ENCODE results near the gene CHAD.

CHAD gene, protein sequence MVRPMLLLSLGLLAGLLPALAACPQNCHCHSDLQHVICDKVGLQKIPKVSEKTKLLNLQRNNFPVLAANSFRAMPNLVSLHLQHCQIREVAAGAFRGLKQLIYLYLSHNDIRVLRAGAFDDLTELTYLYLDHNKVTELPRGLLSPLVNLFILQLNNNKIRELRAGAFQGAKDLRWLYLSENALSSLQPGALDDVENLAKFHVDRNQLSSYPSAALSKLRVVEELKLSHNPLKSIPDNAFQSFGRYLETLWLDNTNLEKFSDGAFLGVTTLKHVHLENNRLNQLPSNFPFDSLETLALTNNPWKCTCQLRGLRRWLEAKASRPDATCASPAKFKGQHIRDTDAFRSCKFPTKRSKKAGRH

DNA sequence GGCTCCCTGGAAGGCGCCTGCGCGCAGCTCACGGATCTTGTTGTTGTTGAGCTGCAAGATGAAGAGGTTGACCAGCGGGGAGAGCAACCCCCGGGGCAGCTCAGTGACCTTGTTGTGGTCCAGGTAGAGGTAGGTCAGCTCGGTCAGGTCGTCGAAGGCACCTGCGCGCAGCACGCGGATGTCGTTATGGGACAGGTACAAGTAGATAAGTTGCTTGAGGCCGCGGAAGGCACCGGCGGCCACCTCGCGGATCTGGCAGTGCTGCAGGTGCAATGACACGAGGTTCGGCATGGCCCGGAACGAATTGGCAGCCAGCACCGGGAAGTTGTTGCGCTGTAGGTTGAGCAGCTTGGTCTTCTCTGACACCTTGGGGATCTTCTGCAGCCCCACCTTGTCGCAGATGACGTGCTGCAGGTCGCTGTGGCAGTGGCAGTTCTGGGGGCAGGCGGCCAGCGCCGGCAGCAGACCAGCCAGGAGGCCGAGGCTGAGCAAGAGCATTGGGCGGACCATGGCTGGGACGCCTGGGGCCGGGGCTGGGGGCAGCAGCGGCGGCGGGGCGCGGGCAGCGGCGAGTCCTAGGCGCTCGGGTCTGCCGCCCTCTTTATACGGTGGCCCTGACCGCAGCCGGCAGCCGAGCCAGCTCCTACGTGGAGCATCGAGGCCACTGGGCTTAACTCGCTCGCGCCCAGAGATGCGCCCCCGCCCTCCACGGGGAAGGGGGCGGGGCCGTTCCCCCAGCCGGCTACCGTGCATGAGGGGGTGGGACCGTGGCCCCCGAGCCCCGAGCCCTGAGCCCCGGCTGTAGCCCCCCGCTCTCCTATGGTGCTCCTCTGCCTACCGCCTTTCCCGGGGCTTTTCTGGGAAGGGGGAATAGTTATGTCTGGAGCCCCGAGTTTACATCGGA, at the start of gene CHAD:
Gene CHAD, minus strand, starts transcription at position 577 of the 904 bp plus-strand sequence. Its CDS starts 67 bp downstream, at position 510.
- peak within 1 kb of the TSS; percentile 72 for H3K4me3 Mint-ChIP-seq

DNA sequence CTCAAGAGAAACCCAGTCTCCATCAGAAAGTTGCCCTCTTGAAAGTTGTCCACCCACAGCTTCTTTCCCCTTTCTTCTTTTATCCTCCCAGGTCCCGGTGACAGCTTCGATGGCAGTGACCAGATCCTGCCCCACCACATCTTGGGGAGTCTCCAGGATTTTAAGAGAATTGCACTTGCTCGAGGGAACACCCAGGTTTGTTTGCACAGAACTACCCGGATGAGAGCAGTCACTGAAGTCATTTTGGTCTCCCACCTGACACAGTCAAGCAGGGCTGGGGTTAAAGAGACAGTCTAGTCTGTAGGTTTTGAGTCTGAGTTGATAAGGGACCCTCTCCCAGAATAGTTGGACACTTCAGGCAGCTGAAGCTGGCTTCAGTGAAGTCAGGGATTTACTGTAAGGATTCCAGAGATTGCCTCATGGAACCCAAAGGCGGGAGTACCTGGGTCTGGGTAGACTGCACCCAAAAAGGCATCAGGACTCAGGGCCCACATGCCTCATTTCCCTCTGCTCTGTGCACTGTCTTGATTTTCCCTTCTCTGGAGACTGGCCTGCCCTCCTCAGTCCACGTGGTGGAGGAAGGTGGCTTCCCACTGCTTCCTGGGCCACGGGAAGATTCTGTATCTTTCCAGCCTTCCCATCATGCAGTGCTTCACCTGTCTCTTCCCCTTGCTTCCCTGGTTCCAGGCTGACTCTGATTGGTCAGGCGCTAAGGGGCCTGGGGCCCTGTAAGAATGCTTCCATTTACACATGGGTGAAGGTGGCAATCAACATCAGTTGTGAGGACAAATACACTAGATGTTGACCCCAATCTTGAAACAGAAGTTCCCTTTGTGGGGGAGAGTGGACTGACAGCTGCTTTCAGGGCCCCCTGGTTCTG, 49.1 kb upstream of the CHAD start:
- H3K36me3 Mint-ChIP-seq (ENCODE audit: low read depth): no peaks in the 10 kb centered on the region
- H3K9me3 Mint-ChIP-seq: no peaks in the 10 kb centered on the region
- no peak for DNase-seq
- peaks cover 62% of the 10 kb centered on the region for H3K4me1 Mint-ChIP-seq
- no peak overlapping the region for H3K4me3 Mint-ChIP-seq
- TF ChIP-seq, protein P1, sequence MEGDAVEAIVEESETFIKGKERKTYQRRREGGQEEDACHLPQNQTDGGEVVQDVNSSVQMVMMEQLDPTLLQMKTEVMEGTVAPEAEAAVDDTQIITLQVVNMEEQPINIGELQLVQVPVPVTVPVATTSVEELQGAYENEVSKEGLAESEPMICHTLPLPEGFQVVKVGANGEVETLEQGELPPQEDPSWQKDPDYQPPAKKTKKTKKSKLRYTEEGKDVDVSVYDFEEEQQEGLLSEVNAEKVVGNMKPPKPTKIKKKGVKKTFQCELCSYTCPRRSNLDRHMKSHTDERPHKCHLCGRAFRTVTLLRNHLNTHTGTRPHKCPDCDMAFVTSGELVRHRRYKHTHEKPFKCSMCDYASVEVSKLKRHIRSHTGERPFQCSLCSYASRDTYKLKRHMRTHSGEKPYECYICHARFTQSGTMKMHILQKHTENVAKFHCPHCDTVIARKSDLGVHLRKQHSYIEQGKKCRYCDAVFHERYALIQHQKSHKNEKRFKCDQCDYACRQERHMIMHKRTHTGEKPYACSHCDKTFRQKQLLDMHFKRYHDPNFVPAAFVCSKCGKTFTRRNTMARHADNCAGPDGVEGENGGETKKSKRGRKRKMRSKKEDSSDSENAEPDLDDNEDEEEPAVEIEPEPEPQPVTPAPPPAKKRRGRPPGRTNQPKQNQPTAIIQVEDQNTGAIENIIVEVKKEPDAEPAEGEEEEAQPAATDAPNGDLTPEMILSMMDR (IDR thresholded peaks at IDR 0.05): no peak
- peak overlapping the region; percentile 90 for H3K27ac Mint-ChIP-seq
- peaks cover 3% of the 10 kb centered on the region for H3K27me3 Mint-ChIP-seq (ENCODE audit: low read depth, poor library complexity)

More for the DNA sequence above, at the start of gene CHAD:
- Mint-ChIP-seq H3K9me3 (no peaks in the 10 kb centered on the region), H3K27me3 (ENCODE audit: low read depth, poor library complexity) (peaks cover 88% of the 10 kb centered on the region), H3K36me3 (ENCODE audit: low read depth) (peaks cover 31% of the 10 kb centered on the region), H3K4me1 (peaks cover 23% of the 10 kb centered on the region), H3K27ac (no peak within 1 kb of the TSS)
- peak; percentile 39 for DNase-seq
- TF ChIP-seq, protein P1 (IDR thresholded peaks at IDR 0.05): no peak

DNA sequence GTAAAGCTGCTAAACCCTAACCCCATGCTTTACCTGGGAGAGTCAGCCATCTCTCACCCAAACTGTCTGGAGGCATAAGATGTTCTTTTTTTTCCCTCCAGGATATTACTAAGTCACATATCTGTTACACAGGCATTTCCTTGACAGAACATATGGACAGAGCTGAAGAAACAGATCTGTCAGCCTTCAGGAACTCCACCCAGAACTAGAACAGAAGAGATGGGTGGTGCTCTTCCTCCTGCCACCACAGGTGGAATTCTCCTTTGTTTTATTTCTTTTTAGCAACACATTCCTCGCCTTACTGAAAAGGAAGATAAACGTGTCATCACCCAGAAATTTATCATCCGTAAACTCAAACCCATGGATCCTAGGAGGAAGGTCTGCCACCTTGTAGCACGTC, 48.3 kb upstream of the CHAD start:
- no peak for DNase-seq
- peaks cover 3% of the 10 kb centered on the region for H3K27me3 Mint-ChIP-seq (ENCODE audit: low read depth, poor library complexity)
- TF ChIP-seq, protein P1 (IDR thresholded peaks at IDR 0.05): no peak
- no peaks in the 10 kb centered on the region for H3K9me3 Mint-ChIP-seq
- H3K4me3 Mint-ChIP-seq: no peak overlapping the region
- no peaks in the 10 kb centered on the region for H3K36me3 Mint-ChIP-seq (ENCODE audit: low read depth)
- peaks cover 58% of the 10 kb centered on the region for H3K4me1 Mint-ChIP-seq
- H3K27ac Mint-ChIP-seq: no peak overlapping the region

DNA sequence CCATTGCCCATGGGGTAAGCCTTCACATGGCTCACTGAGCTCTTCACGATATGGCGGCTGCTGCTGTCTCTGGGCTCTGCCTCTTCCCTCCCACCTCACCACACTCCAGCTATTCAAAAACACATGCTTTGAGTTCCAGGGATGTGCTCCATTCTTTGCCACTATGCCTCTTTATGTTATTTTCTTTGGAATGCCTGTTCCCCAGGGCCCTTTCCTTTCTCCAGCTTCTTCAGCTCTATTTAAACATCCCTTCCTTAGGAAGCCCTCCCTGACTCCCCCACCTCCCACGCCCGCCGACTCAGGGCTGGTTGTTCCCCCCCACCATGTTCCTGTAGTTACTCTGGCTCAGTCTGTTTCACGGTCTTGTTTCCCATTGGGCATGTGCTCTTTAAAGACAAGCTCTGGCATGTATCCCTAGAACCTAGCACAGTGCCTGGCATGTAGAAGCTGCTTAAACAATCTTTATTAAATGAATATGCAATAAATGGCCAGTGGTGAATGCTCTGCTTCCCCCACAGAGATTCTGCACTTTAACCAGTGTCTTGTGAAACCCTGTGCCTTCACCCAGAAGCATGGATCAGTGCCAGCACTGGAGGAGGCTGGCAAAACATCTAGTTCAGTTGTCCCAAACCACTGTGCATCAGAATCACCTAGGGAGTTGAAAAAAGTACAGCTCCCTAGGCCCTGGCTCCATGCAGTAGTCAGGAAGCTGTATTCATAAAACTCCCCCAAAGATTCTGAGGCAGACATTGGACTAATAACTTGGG, 46.4 kb upstream of the CHAD start:
- Mint-ChIP-seq H3K4me3 (no peak overlapping the region), H3K9me3 (no peaks in the 10 kb centered on the region), H3K27ac (peak overlapping the region; percentile 14), H3K27me3 (ENCODE audit: low read depth, poor library complexity) (peaks cover 6% of the 10 kb centered on the region), H3K4me1 (peaks cover 61% of the 10 kb centered on the region), H3K36me3 (ENCODE audit: low read depth) (no peaks in the 10 kb centered on the region)
- TF ChIP-seq, protein P1 (IDR thresholded peaks at IDR 0.05): no peak
- DNase-seq: no peak

DNA sequence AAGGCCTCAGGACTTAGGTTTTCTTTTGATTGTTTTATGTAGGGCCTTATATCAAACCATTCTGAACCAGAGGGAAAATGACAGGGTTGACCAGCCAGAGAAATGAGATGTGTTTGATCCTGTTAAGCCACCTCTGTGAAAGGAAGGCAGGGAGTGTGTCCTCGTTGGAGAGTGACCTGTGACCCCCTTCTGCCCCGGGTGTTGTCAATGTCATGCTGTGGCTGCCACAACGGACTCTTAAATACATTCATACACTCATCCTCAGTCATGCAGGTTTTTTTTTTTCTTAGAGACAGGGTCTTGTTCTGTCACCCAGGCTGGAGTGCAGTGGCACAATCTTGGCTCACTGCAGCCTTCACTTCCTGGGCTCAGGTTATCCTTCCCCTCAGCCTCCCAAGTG, 45.7 kb upstream of the CHAD start:
- Mint-ChIP-seq H3K36me3 (ENCODE audit: low read depth) (no peaks in the 10 kb centered on the region), H3K9me3 (no peaks in the 10 kb centered on the region), H3K27me3 (ENCODE audit: low read depth, poor library complexity) (peaks cover 6% of the 10 kb centered on the region), H3K27ac (no peak overlapping the region), H3K4me3 (no peak overlapping the region), H3K4me1 (peaks cover 67% of the 10 kb centered on the region)
- DNase-seq: no peak
- TF ChIP-seq, protein P1 (IDR thresholded peaks at IDR 0.05): no peak

All from nephron progenitor cell (in vitro differentiated cells).